SJCRH30 (cell line): ENCODE measurements around the gene TECTB. TPM values are rescaled to one million over a fixed set of nuclear protein-coding genes. Genes with fewer than 3 reads are reported as not detected.
"Not testable (repeated sequence)": the region's sequence is repeated elsewhere in the genome, so short reads cannot be mapped to it uniquely, and the experiment has no call there.

ENCODE experiments used
- DNase-seq, 2 experiments: peaks; one replicate each; pipeline ENCODE4 v3.0.0-alpha.2; 2015 to 2020
- H3K27ac ChIP-seq: fragments of 250-450 bp; sonication (Bioruptor Pico); 2 replicates; pipeline ENCODE4 v1.5.1; 2020; ENCODE audit warnings: mild to moderate bottlenecking, moderate library complexity
- H3K27me3 ChIP-seq: fragments of 250-450 bp; sonication (Bioruptor Pico); 2 replicates; pipeline ENCODE4 v1.5.1; 2020; ENCODE audit warnings: mild to moderate bottlenecking, moderate library complexity
- H3K36me3 ChIP-seq: fragments of 250-450 bp; sonication (Bioruptor Pico); 2 replicates; pipeline ENCODE4 v1.5.1; 2020; ENCODE audit warnings: mild to moderate bottlenecking, moderate library complexity
- H3K4me1 ChIP-seq: fragments of 250-450 bp; sonication (Bioruptor Pico); 2 replicates; pipeline ENCODE4 v1.5.1; 2020; ENCODE audit warnings: mild to moderate bottlenecking, moderate library complexity
- H3K4me3 ChIP-seq: fragments of 250-450 bp; sonication (Bioruptor Pico); 2 replicates; pipeline ENCODE4 v1.5.1; 2020; ENCODE audit warnings: mild to moderate bottlenecking, moderate library complexity
- H3K9me3 ChIP-seq: fragments of 250-450 bp; sonication (Bioruptor Pico); replicated peaks from 2 replicates; pipeline ENCODE4 v1.5.1; 2020; ENCODE audit warnings: mild to moderate bottlenecking, moderate library complexity
- total RNA-seq: library from RNA; depleted of rRNA; stranded (reverse); fragments of >200 nt; shearing (Covaris generic); gene quantifications from 2 replicates; pipeline ENCODE4 v1.2.3, GENCODE V29; 2014; rRNA removed

The TECTB gene
- not detected in 2 replicates for total RNA-seq

- Histone ChIP-seq H3K4me1 (no peaks in the 10 kb centered on the region), H3K4me3 (no peak within 1 kb of the TSS), H3K9me3 (no peaks in the 10 kb centered on the region), H3K36me3 (no peaks in the 10 kb centered on the region), H3K27me3 (peaks cover 3% of the 10 kb centered on the region; the same call in 1 of the 2 replicates), H3K27ac (no peak within 1 kb of the TSS)
- DNase-seq = no peak
These were observed at the start of gene TECTB for GRCh38 chr10:112283100-112283499. TECTB (plus strand) TSS chr10:112283400; CDS start chr10:112283735, 335 bp downstream.

GRCh38 chr10:112235141-112235540 is 48.1 kb upstream of the TECTB start:
- Histone ChIP-seq H3K36me3 (no peaks in the 10 kb centered on the region), H3K27ac (no peak overlapping the region), H3K9me3 (no peaks in the 10 kb centered on the region), H3K27me3 (no peaks in the 10 kb centered on the region), H3K4me1 (peaks cover 4% of the 10 kb centered on the region; the same call in 1 of the 2 replicates), H3K4me3 (no peak overlapping the region)
- no peak for DNase-seq

GRCh38 chr10:112235920-112236319 is 47.3 kb upstream of the TECTB start:
- no peak for DNase-seq
- no peaks in the 10 kb centered on the region for H3K36me3 ChIP-seq
- H3K9me3 ChIP-seq = no peaks in the 10 kb centered on the region
- H3K4me1 ChIP-seq = peaks cover 4% of the 10 kb centered on the region; the same call in 1 of the 2 replicates
- H3K4me3 ChIP-seq = no peak overlapping the region
- H3K27ac ChIP-seq = no peak overlapping the region
- H3K27me3 ChIP-seq = no peaks in the 10 kb centered on the region

- H3K4me1 ChIP-seq = peaks cover under 1% of the 10 kb centered on the region; the same call in 1 of the 2 replicates
- H3K36me3 ChIP-seq = no peaks in the 10 kb centered on the region
- H3K27ac ChIP-seq = no peak overlapping the region
- H3K9me3 ChIP-seq = no peaks in the 10 kb centered on the region
- H3K4me3 ChIP-seq = no peak overlapping the region
- no peaks in the 10 kb centered on the region for H3K27me3 ChIP-seq
- DNase-seq = no peak
These were observed 46.7 kb upstream of the TECTB start for GRCh38 chr10:112236486-112236885.

GRCh38 chr10:112239347-112239746 is 43.9 kb upstream of the TECTB start:
- no peaks in the 10 kb centered on the region for H3K36me3 ChIP-seq
- DNase-seq = no peak
- H3K4me3 ChIP-seq = no peak overlapping the region
- no peaks in the 10 kb centered on the region for H3K27me3 ChIP-seq
- H3K4me1 ChIP-seq = no peaks in the 10 kb centered on the region
- no peak overlapping the region for H3K27ac ChIP-seq
- H3K9me3 ChIP-seq = no peaks in the 10 kb centered on the region

GRCh38 chr10:112240441-112240840 is 42.8 kb upstream of the TECTB start:
- Histone ChIP-seq H3K27ac (no peak overlapping the region), H3K27me3 (no peaks in the 10 kb centered on the region), H3K4me3 (no peak overlapping the region), H3K9me3 (no peaks in the 10 kb centered on the region), H3K36me3 (no peaks in the 10 kb centered on the region), H3K4me1 (no peaks in the 10 kb centered on the region)
- DNase-seq = no peak

GRCh38 chr10:112241651-112242341 is 41.4 kb upstream of the TECTB start:
- H3K4me1 ChIP-seq = no peaks in the 10 kb centered on the region
- no peak overlapping the region for H3K4me3 ChIP-seq
- DNase-seq = no peak
- no peaks in the 10 kb centered on the region for H3K36me3 ChIP-seq
- H3K27me3 ChIP-seq = no peaks in the 10 kb centered on the region
- no peaks in the 10 kb centered on the region for H3K9me3 ChIP-seq
- H3K27ac ChIP-seq = no peak overlapping the region

GRCh38 chr10:112242769-112243168 is 40.4 kb upstream of the TECTB start:
- Histone ChIP-seq H3K27ac (no peak overlapping the region), H3K36me3 (no peaks in the 10 kb centered on the region), H3K9me3 (no peaks in the 10 kb centered on the region), H3K4me1 (no peaks in the 10 kb centered on the region), H3K27me3 (no peaks in the 10 kb centered on the region), H3K4me3 (no peak overlapping the region)
- no peak for DNase-seq

- DNase-seq = no peak
- no peak overlapping the region for H3K4me3 ChIP-seq
- H3K9me3 ChIP-seq = no peaks in the 10 kb centered on the region
- no peaks in the 10 kb centered on the region for H3K36me3 ChIP-seq
- no peak overlapping the region for H3K27ac ChIP-seq
- H3K27me3 ChIP-seq = no peaks in the 10 kb centered on the region
- no peaks in the 10 kb centered on the region for H3K4me1 ChIP-seq
These were observed 39.5 kb upstream of the TECTB start for GRCh38 chr10:112243713-112244112.

- Histone ChIP-seq H3K4me3 (no peak overlapping the region), H3K4me1 (no peaks in the 10 kb centered on the region), H3K9me3 (no peaks in the 10 kb centered on the region), H3K27ac (no peak overlapping the region), H3K27me3 (no peaks in the 10 kb centered on the region), H3K36me3 (no peaks in the 10 kb centered on the region)
- no peak for DNase-seq
These were observed 39.0 kb upstream of the TECTB start for GRCh38 chr10:112244197-112244596.

- Histone ChIP-seq H3K4me1 (no peaks in the 10 kb centered on the region), H3K27me3 (no peaks in the 10 kb centered on the region), H3K4me3 (no peak overlapping the region), H3K9me3 (peaks cover 7% of the 10 kb centered on the region), H3K27ac (no peak overlapping the region), H3K36me3 (no peaks in the 10 kb centered on the region)
- DNase-seq = no peak
These were observed 35.4 kb upstream of the TECTB start for GRCh38 chr10:112247791-112248190.

- Histone ChIP-seq H3K27ac (no peak overlapping the region), H3K9me3 (peaks cover 7% of the 10 kb centered on the region), H3K4me3 (no peak overlapping the region), H3K4me1 (no peaks in the 10 kb centered on the region), H3K27me3 (no peaks in the 10 kb centered on the region), H3K36me3 (no peaks in the 10 kb centered on the region)
- DNase-seq = no peak
These were observed 34.5 kb upstream of the TECTB start for GRCh38 chr10:112248584-112249295.

GRCh38 chr10:112249722-112250121 is 33.5 kb upstream of the TECTB start:
- H3K36me3 ChIP-seq = no peaks in the 10 kb centered on the region
- H3K4me3 ChIP-seq = no peak overlapping the region
- no peaks in the 10 kb centered on the region for H3K4me1 ChIP-seq
- H3K27ac ChIP-seq = no peak overlapping the region
- no peak for DNase-seq
- no peaks in the 10 kb centered on the region for H3K27me3 ChIP-seq
- H3K9me3 ChIP-seq = peaks cover 7% of the 10 kb centered on the region

GRCh38 chr10:112250555-112250954 is 32.6 kb upstream of the TECTB start:
- DNase-seq = no peak
- Histone ChIP-seq H3K27me3 (no peaks in the 10 kb centered on the region), H3K4me1 (no peaks in the 10 kb centered on the region)

GRCh38 chr10:112251238-112251637 is 32.0 kb upstream of the TECTB start:
- H3K9me3 ChIP-seq, H3K36me3 ChIP-seq, H3K4me3 ChIP-seq, H3K27me3 ChIP-seq, DNase-seq, H3K4me1 ChIP-seq, H3K27ac ChIP-seq: not testable (repeated sequence)

More at GRCh38 chr10:112250555-112250954, 32.6 kb upstream of the TECTB start:
- no peaks in the 10 kb centered on the region for H3K36me3 ChIP-seq
- H3K9me3 ChIP-seq = peaks cover 7% of the 10 kb centered on the region
- H3K27ac ChIP-seq = no peak overlapping the region
- H3K4me3 ChIP-seq = no peak overlapping the region
